Ectodermal cell (in vitro differentiated cells): ENCODE results near the gene FAM168B.

Experiments
- H3K27ac ChIP-seq: 2 replicates; pipeline ENCODE4 v1.7.0; 2013; ENCODE audit warnings: mild to moderate bottlenecking, low read depth, low read length; ENCODE audit not compliant: insufficient read depth, poor library complexity, severe bottlenecking
- H3K27me3 ChIP-seq: 2 replicates; pipeline ENCODE4 v1.7.0; 2013; ENCODE audit warnings: mild to moderate bottlenecking, low read length; ENCODE audit not compliant: insufficient read depth, control insufficient read depth, poor library complexity, severe bottlenecking
- H3K36me3 ChIP-seq: one replicate; pipeline ENCODE4 v1.7.0; 2013; ENCODE audit warnings: low read length; ENCODE audit not compliant: control insufficient read depth, insufficient read depth
- H3K4me1 ChIP-seq: one replicate; pipeline ENCODE4 v1.7.0; 2013; ENCODE audit warnings: low read length; ENCODE audit not compliant: control insufficient read depth, insufficient read depth
- H3K4me3 ChIP-seq: 2 replicates; pipeline ENCODE4 v1.7.0; 2013; ENCODE audit warnings: low read depth, low read length, control low read depth; ENCODE audit not compliant: insufficient read depth
- H3K9me3 ChIP-seq: 2 replicates; pipeline ENCODE4 v1.7.0; 2013; ENCODE audit warnings: mild to moderate bottlenecking, low read length, moderate library complexity; ENCODE audit not compliant: control insufficient read depth
- WGBS, 2 experiments: methylation state at CpG; one replicate each; pipeline ENCODE4 v1.1.7; 2013; ENCODE audit warnings: missing lambda C conversion rate in 2 of 2; 5-methylcytosine and 5-hydroxymethylcytosine counted together

Gene FAM168B

GRCh38 chr2:131046918-131047652 lies 46.2 kb downstream of the FAM168B start:
- Histone ChIP-seq H3K27ac (no peak overlapping the region), H3K36me3 (peaks cover 20% of the 10 kb centered on the region), H3K4me3 (no peak overlapping the region), H3K9me3 (no peaks in the 10 kb centered on the region), H3K27me3 (no peaks in the 10 kb centered on the region), H3K4me1 (no peaks in the 10 kb centered on the region)
- 96 to 97% methylated on average over 18 of the region's 18 CpGs for WGBS, 2 experiments

GRCh38 chr2:131046028-131046917 lies 47.0 kb downstream of the FAM168B start:
- Histone ChIP-seq H3K27me3 (no peaks in the 10 kb centered on the region), H3K4me1 (peaks cover 3% of the 10 kb centered on the region), H3K9me3 (no peaks in the 10 kb centered on the region), H3K27ac (no peak overlapping the region), H3K36me3 (peaks cover 15% of the 10 kb centered on the region), H3K4me3 (no peak overlapping the region)
- WGBS, 2 experiments: 95 to 96% methylated on average over 32 of the region's 32 CpGs

GRCh38 chr2:131045286-131046027 lies 47.8 kb downstream of the FAM168B start:
- no peak overlapping the region for H3K27ac ChIP-seq
- H3K4me3 ChIP-seq: no peak overlapping the region
- no peaks in the 10 kb centered on the region for H3K9me3 ChIP-seq
- peaks cover 5% of the 10 kb centered on the region for H3K4me1 ChIP-seq
- H3K27me3 ChIP-seq: no peaks in the 10 kb centered on the region
- WGBS, 2 experiments: 89 to 92% methylated on average over 8 of the region's 8 CpGs
- peaks cover 14% of the 10 kb centered on the region for H3K36me3 ChIP-seq

GRCh38 chr2:131044757-131045150 lies 48.5 kb downstream of the FAM168B start:
- peaks cover 8% of the 10 kb centered on the region for H3K36me3 ChIP-seq
- H3K27me3 ChIP-seq: no peaks in the 10 kb centered on the region
- no peak overlapping the region for H3K27ac ChIP-seq
- 91 to 94% methylated on average over 11 of the region's 11 CpGs for WGBS, 2 experiments
- H3K4me3 ChIP-seq: no peak overlapping the region
- peaks cover 5% of the 10 kb centered on the region for H3K4me1 ChIP-seq
- no peaks in the 10 kb centered on the region for H3K9me3 ChIP-seq

GRCh38 chr2:131044075-131044756 lies 49.0 kb downstream of the FAM168B start:
- peaks cover 5% of the 10 kb centered on the region for H3K4me1 ChIP-seq
- WGBS, 2 experiments: 89 to 91% methylated on average over 24 of the region's 24 CpGs
- H3K27ac ChIP-seq: no peak overlapping the region
- H3K27me3 ChIP-seq: no peaks in the 10 kb centered on the region
- H3K36me3 ChIP-seq: peaks cover 3% of the 10 kb centered on the region
- no peaks in the 10 kb centered on the region for H3K9me3 ChIP-seq
- no peak overlapping the region for H3K4me3 ChIP-seq

GRCh38 chr2:131043199-131044074 lies 49.8 kb downstream of the FAM168B start:
- Histone ChIP-seq H3K36me3 (no peaks in the 10 kb centered on the region), H3K27me3 (no peaks in the 10 kb centered on the region), H3K4me3 (no peak overlapping the region), H3K4me1 (peaks cover 5% of the 10 kb centered on the region), H3K9me3 (no peaks in the 10 kb centered on the region), H3K27ac (no peak overlapping the region)
- WGBS, 2 experiments: 91 to 93% methylated on average over 18 of the region's 18 CpGs

GRCh38 chr2:131042148-131042775 lies 51.0 kb downstream of the FAM168B start:
- 92 to 93% methylated on average over 7 of the region's 7 CpGs for whole genome bisulfite sequencing, 2 experiments
- no peak overlapping the region for H3K27ac ChIP-seq
- no peaks in the 10 kb centered on the region for H3K9me3 ChIP-seq
- H3K36me3 ChIP-seq: no peaks in the 10 kb centered on the region
- no peaks in the 10 kb centered on the region for H3K27me3 ChIP-seq
- H3K4me1 ChIP-seq: peaks cover 5% of the 10 kb centered on the region
- H3K4me3 ChIP-seq: no peak overlapping the region

GRCh38 chr2:131041402-131042147 lies 51.7 kb downstream of the FAM168B start:
- WGBS, 2 experiments: 87% methylated on average over 14 of the region's 14 CpGs
- no peaks in the 10 kb centered on the region for H3K9me3 ChIP-seq
- no peak overlapping the region for H3K4me3 ChIP-seq

More at GRCh38 chr2:131041402-131042147, 51.7 kb downstream of the FAM168B start:
- Histone ChIP-seq H3K4me1 (peaks cover 5% of the 10 kb centered on the region), H3K36me3 (no peaks in the 10 kb centered on the region), H3K27ac (no peak overlapping the region), H3K27me3 (no peaks in the 10 kb centered on the region)
